Peyer's patch (tissue), 4 donors: ENCODE measurements around the gene C1QTNF6.

Experiments used
- CTCF ChIP-seq, 6 experiments: fragments of 450-650 bp in 4 of 6; fragments of 200-600 bp in 2 of 6; sonication (generic) in 1 of 6; IDR thresholded peaks; one replicate each; pipeline ENCODE4 v1.5.1; 2017 to 2019; ENCODE audit warnings: antibody characterized with exemption in 6 of 6, mild to moderate bottlenecking in 3 of 6, moderate library complexity in 1 of 6
- POLR2A ChIP-seq, 2 donors: fragments of 450-650 bp; IDR thresholded peaks; one replicate each; pipeline ENCODE4 v1.5.1; 2017; ENCODE audit warnings: antibody characterized with exemption in 2 of 2, mild to moderate bottlenecking in 2 of 2, moderate library complexity in 2 of 2

- no peak for TF ChIP-seq POLR2A (IDR thresholded peaks at IDR 0.05)
- no peak for TF ChIP-seq CTCF (IDR thresholded peaks at IDR 0.05)
These were observed 42.0 kb downstream of the C1QTNF6 start for GRCh38 chr22:37146051-37146385.
